Measurements from ENCODE around the gene ITGB3.

Gene ITGB3

DNA sequence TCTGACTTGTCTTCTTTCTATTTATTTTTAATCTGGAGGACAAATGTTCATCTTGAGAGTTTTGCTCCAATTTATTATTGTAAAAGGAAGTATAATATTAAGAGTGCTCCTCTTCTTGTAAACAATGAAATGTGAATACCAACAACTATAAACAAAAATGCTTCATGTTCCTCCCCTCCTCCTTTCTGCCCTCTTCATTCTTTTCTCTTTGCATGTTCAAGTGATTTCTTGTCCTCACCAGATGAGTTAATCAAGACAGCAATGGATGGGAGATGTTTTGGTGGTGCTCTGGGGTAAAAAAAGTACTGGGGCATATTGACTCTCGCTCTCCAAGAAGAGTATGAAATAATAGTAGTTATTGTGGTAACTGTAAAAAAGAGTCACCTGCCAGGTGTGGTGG lies 24.3 kb downstream of the ITGB3 start:
- Histone ChIP-seq H3K9me3 (replicated peaks in 1 of 2; ENCODE audit: control insufficient read depth in 2 of 2, insufficient read depth in 1 of 2, low read depth in 1 of 2, low read length in 2 of 2) (no peaks in the 10 kb centered on the region), H2BK12ac (ENCODE audit: low read length) (no peak overlapping the region), H3K14ac (ENCODE audit: low read length) (no peak overlapping the region), H2BK5ac (ENCODE audit: low read length) (no peak overlapping the region), H3K18ac (ENCODE audit: low read length) (no peak overlapping the region), H2AK5ac (ENCODE audit: low read depth, low read length) (no peak overlapping the region), H3K23ac (ENCODE audit: low read depth, low read length, poor library complexity) (no peak overlapping the region), H3K27ac (replicated peaks; ENCODE audit: low read length) (no peak overlapping the region), H3K4ac (ENCODE audit: low read length) (no peak overlapping the region), H3K4me1 (ENCODE audit: control insufficient read depth in 2 of 2, insufficient read depth in 1 of 2, low read depth in 1 of 2, low read length in 2 of 2) (peaks cover 23 to 42% of the 10 kb centered on the region in 2 donors), H2BK15ac (ENCODE audit: low read length) (no peak overlapping the region), H3K79me1 (ENCODE audit: low read depth, low read length) (no peaks in the 10 kb centered on the region), H3K27me3 (ENCODE audit: control insufficient read depth in 3 of 3, insufficient read depth in 3 of 3, low read depth in 1 of 3, low read length in 3 of 3) (no peaks in the 10 kb centered on the region), H3K36me3 (replicated peaks in 1 of 2; ENCODE audit: control insufficient read depth in 2 of 2, insufficient read depth in 2 of 2, low read length in 2 of 2) (no peaks in the 10 kb centered on the region), H4K91ac (ENCODE audit: low read depth, low read length, poor library complexity) (no peak overlapping the region), H3K4me2 (ENCODE audit: insufficient read depth, low read length, poor library complexity, severe bottlenecking) (no peak overlapping the region), H2AFZ (ENCODE audit: low read length) (no peak overlapping the region), H3K4me3 (ENCODE audit: low read length in 2 of 2) (no peak overlapping the region), H4K8ac (ENCODE audit: low read depth, low read length) (no peak overlapping the region), H3K9ac (ENCODE audit: low read depth, low read length, poor library complexity) (no peak overlapping the region), H2BK120ac (ENCODE audit: low read depth, low read length) (no peak overlapping the region)
- no CpG with 5 or more reads among the region's 1 CpG for WGBS, 2 donors (ENCODE audit: extremely low coverage in 2 of 2, insufficient read length in 2 of 2, insufficient replicate concordance in 1 of 2)
- DNase-seq (ENCODE audit: low spot score) = no peak

GRCh38 chr17:47278561-47278960 lies 24.9 kb downstream of the ITGB3 start:
- Histone ChIP-seq H2BK120ac (ENCODE audit: low read depth, low read length) (no peak overlapping the region), H3K23ac (ENCODE audit: low read depth, low read length, poor library complexity) (no peak overlapping the region), H2BK12ac (ENCODE audit: low read length) (no peak overlapping the region), H2AFZ (ENCODE audit: low read length) (no peak overlapping the region), H4K91ac (ENCODE audit: low read depth, low read length, poor library complexity) (no peak overlapping the region), H2AK5ac (ENCODE audit: low read depth, low read length) (no peak overlapping the region), H3K9ac (ENCODE audit: low read depth, low read length, poor library complexity) (no peak overlapping the region), H2BK5ac (ENCODE audit: low read length) (no peak overlapping the region), H3K4me1 (ENCODE audit: control insufficient read depth in 2 of 2, insufficient read depth in 1 of 2, low read depth in 1 of 2, low read length in 2 of 2) (peaks cover 23 to 42% of the 10 kb centered on the region in 2 donors), H3K27ac (replicated peaks; ENCODE audit: low read length) (no peak overlapping the region), H3K9me3 (replicated peaks in 1 of 2; ENCODE audit: control insufficient read depth in 2 of 2, insufficient read depth in 1 of 2, low read depth in 1 of 2, low read length in 2 of 2) (no peaks in the 10 kb centered on the region), H2BK15ac (ENCODE audit: low read length) (no peak overlapping the region), H3K14ac (ENCODE audit: low read length) (no peak overlapping the region), H3K27me3 (ENCODE audit: control insufficient read depth in 3 of 3, insufficient read depth in 3 of 3, low read depth in 1 of 3, low read length in 3 of 3) (no peaks in the 10 kb centered on the region), H3K36me3 (replicated peaks in 1 of 2; ENCODE audit: control insufficient read depth in 2 of 2, insufficient read depth in 2 of 2, low read length in 2 of 2) (no peaks in the 10 kb centered on the region), H3K4me3 (ENCODE audit: low read length in 2 of 2) (no peak overlapping the region), H3K4ac (ENCODE audit: low read length) (no peak overlapping the region), H3K79me1 (ENCODE audit: low read depth, low read length) (no peaks in the 10 kb centered on the region), H4K8ac (ENCODE audit: low read depth, low read length) (no peak overlapping the region), H3K4me2 (ENCODE audit: insufficient read depth, low read length, poor library complexity, severe bottlenecking) (no peak overlapping the region), H3K18ac (ENCODE audit: low read length) (no peak overlapping the region)
- WGBS, 2 donors (ENCODE audit: extremely low coverage in 2 of 2, insufficient read length in 2 of 2, insufficient replicate concordance in 1 of 2) = no CpG with 5 or more reads among the region's 4 CpGs
- no peak for DNase-seq (ENCODE audit: low spot score)

- H3K27me3 ChIP-seq (ENCODE audit: control insufficient read depth in 3 of 3, insufficient read depth in 3 of 3, low read depth in 1 of 3, low read length in 3 of 3) = no peaks in the 10 kb centered on the region
- no peak overlapping the region for H2BK12ac ChIP-seq (ENCODE audit: low read length)
- no peaks in the 10 kb centered on the region for H3K79me1 ChIP-seq (ENCODE audit: low read depth, low read length)
- H2BK120ac ChIP-seq (ENCODE audit: low read depth, low read length) = no peak overlapping the region
- no peak overlapping the region for H2BK15ac ChIP-seq (ENCODE audit: low read length)
- no CpG with 5 or more reads among the region's 10 CpGs for WGBS, 2 donors (ENCODE audit: extremely low coverage in 2 of 2, insufficient read length in 2 of 2, insufficient replicate concordance in 1 of 2)
- no peak overlapping the region for H3K4ac ChIP-seq (ENCODE audit: low read length)
- H3K36me3 ChIP-seq (replicated peaks in 1 of 2; ENCODE audit: control insufficient read depth in 2 of 2, insufficient read depth in 2 of 2, low read length in 2 of 2) = no peaks in the 10 kb centered on the region
- no peak overlapping the region for H4K8ac ChIP-seq (ENCODE audit: low read depth, low read length)
- H2BK5ac ChIP-seq (ENCODE audit: low read length) = no peak overlapping the region
- H2AK5ac ChIP-seq (ENCODE audit: low read depth, low read length) = no peak overlapping the region
- no peak overlapping the region for H3K9ac ChIP-seq (ENCODE audit: low read depth, low read length, poor library complexity)
- peak overlapping the region; percentile 8 for H3K27ac ChIP-seq (replicated peaks; ENCODE audit: low read length)
- no peak overlapping the region for H3K4me2 ChIP-seq (ENCODE audit: insufficient read depth, low read length, poor library complexity, severe bottlenecking)
- H3K18ac ChIP-seq (ENCODE audit: low read length) = no peak overlapping the region
- no peak for DNase-seq (ENCODE audit: low spot score)
- no peak overlapping the region for H4K91ac ChIP-seq (ENCODE audit: low read depth, low read length, poor library complexity)
- H3K14ac ChIP-seq (ENCODE audit: low read length) = no peak overlapping the region
- H3K9me3 ChIP-seq (replicated peaks in 1 of 2; ENCODE audit: control insufficient read depth in 2 of 2, insufficient read depth in 1 of 2, low read depth in 1 of 2, low read length in 2 of 2) = no peaks in the 10 kb centered on the region
- H3K4me1 ChIP-seq (ENCODE audit: control insufficient read depth in 2 of 2, insufficient read depth in 1 of 2, low read depth in 1 of 2, low read length in 2 of 2) = peaks cover 23 to 42% of the 10 kb centered on the region in 2 donors
- peak overlapping the region in 1 of 2 donors; percentile 10 for H3K4me3 ChIP-seq (ENCODE audit: low read length in 2 of 2)
- no peak overlapping the region for H3K23ac ChIP-seq (ENCODE audit: low read depth, low read length, poor library complexity)
- H2AFZ ChIP-seq (ENCODE audit: low read length) = peak overlapping the region; percentile 54
These were observed 25.6 kb downstream of the ITGB3 start for GRCh38 chr17:47279062-47279801.

DNA sequence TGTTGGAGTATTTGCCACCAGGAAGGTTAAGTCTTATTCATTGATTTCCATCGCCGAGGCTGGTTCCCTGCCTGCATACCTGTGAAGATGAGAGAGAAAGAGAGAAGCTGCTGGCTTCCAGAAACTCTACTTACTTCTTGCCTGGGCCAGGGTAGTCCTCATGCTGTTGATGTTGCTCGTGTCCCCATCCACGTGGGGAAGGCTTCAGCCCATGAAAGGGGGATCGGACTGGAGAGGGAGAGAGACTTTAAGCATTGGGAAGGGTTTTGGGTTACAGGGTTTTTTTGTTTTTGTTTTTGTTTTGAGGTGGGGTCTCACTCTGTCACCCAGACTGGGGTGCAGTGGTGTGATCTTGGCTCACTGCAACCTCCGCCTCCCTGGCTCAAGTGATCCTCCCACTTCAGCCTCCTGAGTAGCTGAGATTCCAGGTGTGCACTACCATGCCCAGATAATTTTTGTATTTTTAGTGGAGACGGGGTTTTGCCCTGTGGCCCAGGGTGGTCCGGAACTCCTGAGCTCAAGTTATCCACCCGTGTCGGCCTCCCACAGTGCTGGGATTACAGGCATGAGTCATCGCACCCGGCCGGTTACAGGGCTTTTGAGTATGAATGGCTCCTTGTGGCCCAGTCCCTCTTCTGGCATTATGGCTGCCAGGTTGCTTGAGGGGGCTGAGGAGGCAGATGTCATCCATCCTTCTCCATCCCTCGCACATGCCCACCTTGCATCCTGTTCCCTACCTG lies 26.6 kb downstream of the ITGB3 start:
- H4K8ac ChIP-seq (ENCODE audit: low read depth, low read length) = no peak overlapping the region
- peaks cover 19 to 37% of the 10 kb centered on the region in 2 donors for H3K4me1 ChIP-seq (ENCODE audit: control insufficient read depth in 2 of 2, insufficient read depth in 1 of 2, low read depth in 1 of 2, low read length in 2 of 2)
- H3K27me3 ChIP-seq (ENCODE audit: control insufficient read depth in 3 of 3, insufficient read depth in 3 of 3, low read depth in 1 of 3, low read length in 3 of 3) = no peaks in the 10 kb centered on the region
- no peak overlapping the region for H2BK15ac ChIP-seq (ENCODE audit: low read length)
- H3K23ac ChIP-seq (ENCODE audit: low read depth, low read length, poor library complexity) = no peak overlapping the region
- no peaks in the 10 kb centered on the region for H3K36me3 ChIP-seq (replicated peaks in 1 of 2; ENCODE audit: control insufficient read depth in 2 of 2, insufficient read depth in 2 of 2, low read length in 2 of 2)
- peak overlapping the region; percentile 9 for H3K18ac ChIP-seq (ENCODE audit: low read length)
- no peak overlapping the region for H2AK5ac ChIP-seq (ENCODE audit: low read depth, low read length)
- no peak overlapping the region for H2BK5ac ChIP-seq (ENCODE audit: low read length)
- no peak overlapping the region for H3K14ac ChIP-seq (ENCODE audit: low read length)
- DNase-seq (ENCODE audit: low spot score) = no peak
- no peak overlapping the region for H2BK120ac ChIP-seq (ENCODE audit: low read depth, low read length)
- H2AFZ ChIP-seq (ENCODE audit: low read length) = peak overlapping the region; percentile 54
- no CpG with 5 or more reads among the region's 14 CpGs for WGBS, 2 donors (ENCODE audit: extremely low coverage in 2 of 2, insufficient read length in 2 of 2, insufficient replicate concordance in 1 of 2)
- H3K9me3 ChIP-seq (replicated peaks in 1 of 2; ENCODE audit: control insufficient read depth in 2 of 2, insufficient read depth in 1 of 2, low read depth in 1 of 2, low read length in 2 of 2) = no peaks in the 10 kb centered on the region
- no peak overlapping the region for H3K4me3 ChIP-seq (ENCODE audit: low read length in 2 of 2)
- no peaks in the 10 kb centered on the region for H3K79me1 ChIP-seq (ENCODE audit: low read depth, low read length)
- H2BK12ac ChIP-seq (ENCODE audit: low read length) = no peak overlapping the region
- no peak overlapping the region for H4K91ac ChIP-seq (ENCODE audit: low read depth, low read length, poor library complexity)
- H3K9ac ChIP-seq (ENCODE audit: low read depth, low read length, poor library complexity) = no peak overlapping the region
- no peak overlapping the region for H3K27ac ChIP-seq (replicated peaks; ENCODE audit: low read length)
- H3K4ac ChIP-seq (ENCODE audit: low read length) = no peak overlapping the region
- no peak overlapping the region for H3K4me2 ChIP-seq (ENCODE audit: insufficient read depth, low read length, poor library complexity, severe bottlenecking)
